ENCODE results near the gene DAB1.

The DAB1 gene

DNA sequence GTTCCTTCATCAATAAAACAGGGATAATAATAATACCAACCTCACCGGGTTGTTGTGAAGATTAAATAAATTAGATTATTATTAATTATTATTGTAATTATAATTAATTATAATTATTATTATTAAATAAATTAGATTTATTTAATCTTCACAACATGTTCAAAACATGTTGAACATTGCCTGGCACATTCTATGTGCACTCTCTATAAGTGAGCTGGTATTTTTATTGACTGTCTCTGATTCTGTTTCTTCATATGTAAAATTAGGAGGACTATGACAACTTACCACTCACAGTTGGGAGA lies 457.2 kb downstream of the DAB1 start:
- no peaks in the 10 kb centered on the region for H3K27me3 Mint-ChIP-seq (ENCODE audit: low read depth)
- no peak overlapping the region for H3K4me3 Mint-ChIP-seq
- no peaks in the 10 kb centered on the region for H3K4me1 Mint-ChIP-seq (ENCODE audit: low read depth)
- DNase-seq (ENCODE audit: low spot score) = no peak
- H3K27ac Mint-ChIP-seq = no peak overlapping the region
- H3K36me3 Mint-ChIP-seq (ENCODE audit: low read depth) = no peaks in the 10 kb centered on the region
- H3K9me3 Mint-ChIP-seq = no peaks in the 10 kb centered on the region

GRCh38 chr1:56965916-56966697 lies 457.8 kb downstream of the DAB1 start, which contains the start of gene C8B:
Gene C8B, minus strand, starts transcription at chr1:56966015. Its CDS starts 67 bp downstream, at chr1:56965948.
- Mint-ChIP-seq H3K27ac (no peak within 1 kb of the TSS), H3K4me1 (ENCODE audit: low read depth) (no peaks in the 10 kb centered on the region), H3K9me3 (no peaks in the 10 kb centered on the region), H3K4me3 (no peak within 1 kb of the TSS), H3K27me3 (ENCODE audit: low read depth) (no peaks in the 10 kb centered on the region), H3K36me3 (ENCODE audit: low read depth) (no peaks in the 10 kb centered on the region)
- no peak for DNase-seq (ENCODE audit: low spot score)

DNA sequence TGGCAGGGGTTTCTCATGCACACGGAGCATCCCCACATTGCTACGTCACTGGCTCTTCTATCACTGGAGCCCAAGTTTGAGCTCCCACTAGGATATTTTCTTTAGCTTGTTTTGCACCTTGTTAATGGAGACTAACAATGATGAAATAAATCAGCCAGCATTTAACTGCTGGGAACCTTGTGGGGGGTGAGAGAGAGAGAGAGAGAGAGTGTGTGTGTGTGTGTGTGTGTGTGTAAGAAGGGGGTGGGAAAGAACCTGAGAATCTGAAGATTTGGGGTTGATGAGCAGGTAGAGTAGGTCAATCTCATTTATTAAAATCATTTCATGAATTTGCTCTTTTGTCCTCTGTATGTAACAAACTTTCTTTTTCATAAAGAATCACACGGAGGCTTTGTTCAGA lies 458.7 kb downstream of the DAB1 start:
- Mint-ChIP-seq H3K27me3 (ENCODE audit: low read depth) (no peaks in the 10 kb centered on the region), H3K4me1 (ENCODE audit: low read depth) (no peaks in the 10 kb centered on the region), H3K4me3 (no peak overlapping the region), H3K36me3 (ENCODE audit: low read depth) (no peaks in the 10 kb centered on the region), H3K27ac (no peak overlapping the region), H3K9me3 (no peaks in the 10 kb centered on the region)
- no peak for DNase-seq (ENCODE audit: low spot score)

- H3K9me3 Mint-ChIP-seq = no peaks in the 10 kb centered on the region
- no peak overlapping the region for H3K27ac Mint-ChIP-seq
- H3K27me3 Mint-ChIP-seq (ENCODE audit: low read depth) = no peaks in the 10 kb centered on the region
- no peaks in the 10 kb centered on the region for H3K36me3 Mint-ChIP-seq (ENCODE audit: low read depth)
- no peak overlapping the region for H3K4me3 Mint-ChIP-seq
- no peaks in the 10 kb centered on the region for H3K4me1 Mint-ChIP-seq (ENCODE audit: low read depth)
- DNase-seq (ENCODE audit: low spot score) = no peak
Measured at GRCh38 chr1:56964349-56965017, 459.4 kb downstream of the DAB1 start.

GRCh38 chr1:56963667-56964066 lies 460.2 kb downstream of the DAB1 start:
- Mint-ChIP-seq H3K9me3 (no peaks in the 10 kb centered on the region), H3K4me3 (no peak overlapping the region), H3K27me3 (ENCODE audit: low read depth) (no peaks in the 10 kb centered on the region), H3K36me3 (ENCODE audit: low read depth) (no peaks in the 10 kb centered on the region), H3K4me1 (ENCODE audit: low read depth) (no peaks in the 10 kb centered on the region), H3K27ac (no peak overlapping the region)
- DNase-seq (ENCODE audit: low spot score) = no peak

- no peaks in the 10 kb centered on the region for H3K36me3 Mint-ChIP-seq (ENCODE audit: low read depth)
- no peak overlapping the region for H3K4me3 Mint-ChIP-seq
- H3K9me3 Mint-ChIP-seq = no peaks in the 10 kb centered on the region
- H3K27me3 Mint-ChIP-seq (ENCODE audit: low read depth) = no peaks in the 10 kb centered on the region
- DNase-seq (ENCODE audit: low spot score) = no peak
- no peak overlapping the region for H3K27ac Mint-ChIP-seq
- H3K4me1 Mint-ChIP-seq (ENCODE audit: low read depth) = no peaks in the 10 kb centered on the region
Measured at GRCh38 chr1:56961426-56961825, 462.4 kb downstream of the DAB1 start.

- Mint-ChIP-seq H3K9me3 (no peaks in the 10 kb centered on the region), H3K4me3 (no peak overlapping the region), H3K27ac (no peak overlapping the region), H3K27me3 (ENCODE audit: low read depth) (no peaks in the 10 kb centered on the region), H3K36me3 (ENCODE audit: low read depth) (no peaks in the 10 kb centered on the region), H3K4me1 (ENCODE audit: low read depth) (no peaks in the 10 kb centered on the region)
- DNase-seq (ENCODE audit: low spot score) = no peak
Measured at GRCh38 chr1:56958526-56958925, 465.3 kb downstream of the DAB1 start.

DNA sequence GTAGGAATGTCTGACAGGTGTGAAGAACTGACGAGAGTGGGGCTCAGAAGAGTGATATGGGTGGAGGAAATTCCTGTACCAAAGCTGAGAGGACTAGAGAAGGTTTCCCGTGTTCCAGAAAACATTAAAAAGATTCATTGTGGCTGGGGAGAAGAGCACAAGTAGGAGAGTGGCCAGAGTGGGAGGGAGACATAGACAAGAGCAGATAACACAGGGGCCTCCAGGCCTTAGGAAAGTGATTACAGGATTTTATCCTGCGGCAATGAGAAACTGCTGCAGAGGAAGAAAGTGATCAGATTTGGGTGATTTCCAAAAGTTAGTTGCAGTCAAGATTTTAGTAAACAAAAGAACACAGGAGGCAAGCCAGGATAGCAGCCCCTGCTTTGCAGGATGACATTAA lies 465.9 kb downstream of the DAB1 start:
- Mint-ChIP-seq H3K27me3 (ENCODE audit: low read depth) (no peaks in the 10 kb centered on the region), H3K27ac (no peak overlapping the region), H3K4me1 (ENCODE audit: low read depth) (no peaks in the 10 kb centered on the region), H3K4me3 (no peak overlapping the region), H3K36me3 (ENCODE audit: low read depth) (no peaks in the 10 kb centered on the region), H3K9me3 (no peaks in the 10 kb centered on the region)
- no peak for DNase-seq (ENCODE audit: low spot score)

DNA sequence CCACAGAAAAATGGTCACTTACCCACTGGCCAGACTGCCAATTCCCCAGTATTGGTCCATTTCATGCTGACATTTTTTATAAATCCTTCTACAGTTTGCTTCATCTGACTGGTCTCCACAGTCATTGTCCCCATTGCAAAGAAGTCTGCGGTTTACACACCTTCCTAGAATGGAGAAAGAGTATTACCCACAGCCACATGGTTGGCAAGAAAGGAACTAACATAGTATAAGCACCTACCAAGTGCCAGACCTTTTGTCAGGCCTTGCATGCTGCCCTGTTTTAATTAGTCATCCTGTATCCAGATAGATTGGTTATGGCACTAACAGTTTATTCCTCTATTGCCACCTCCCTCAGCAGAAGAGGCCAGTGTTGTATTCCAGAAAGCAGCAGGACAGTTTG lies 469.2 kb downstream of the DAB1 start:
- Mint-ChIP-seq H3K27me3 (ENCODE audit: low read depth) (no peaks in the 10 kb centered on the region), H3K4me1 (ENCODE audit: low read depth) (no peaks in the 10 kb centered on the region), H3K4me3 (no peak overlapping the region)

GRCh38 chr1:56953386-56953785 lies 470.5 kb downstream of the DAB1 start:
- Mint-ChIP-seq H3K27me3 (ENCODE audit: low read depth) (no peaks in the 10 kb centered on the region), H3K4me1 (ENCODE audit: low read depth) (no peaks in the 10 kb centered on the region), H3K9me3 (no peaks in the 10 kb centered on the region), H3K36me3 (ENCODE audit: low read depth) (no peaks in the 10 kb centered on the region), H3K4me3 (no peak overlapping the region), H3K27ac (no peak overlapping the region)
- DNase-seq (ENCODE audit: low spot score) = no peak

More for the DNA sequence above, 469.2 kb downstream of the DAB1 start:
- Mint-ChIP-seq H3K27ac (no peak overlapping the region), H3K9me3 (no peaks in the 10 kb centered on the region), H3K36me3 (ENCODE audit: low read depth) (no peaks in the 10 kb centered on the region)
- DNase-seq (ENCODE audit: low spot score) = no peak

- Mint-ChIP-seq H3K4me3 (no peak overlapping the region), H3K36me3 (ENCODE audit: low read depth) (no peaks in the 10 kb centered on the region), H3K4me1 (ENCODE audit: low read depth) (no peaks in the 10 kb centered on the region), H3K9me3 (no peaks in the 10 kb centered on the region), H3K27ac (no peak overlapping the region), H3K27me3 (ENCODE audit: low read depth) (no peaks in the 10 kb centered on the region)
- DNase-seq (ENCODE audit: low spot score) = no peak
Measured at GRCh38 chr1:56952501-56952900, 471.4 kb downstream of the DAB1 start.

- Mint-ChIP-seq H3K27ac (no peak overlapping the region), H3K4me3 (no peak overlapping the region), H3K36me3 (ENCODE audit: low read depth) (no peaks in the 10 kb centered on the region), H3K4me1 (ENCODE audit: low read depth) (no peaks in the 10 kb centered on the region), H3K9me3 (no peaks in the 10 kb centered on the region), H3K27me3 (ENCODE audit: low read depth) (no peaks in the 10 kb centered on the region)
- no peak for DNase-seq (ENCODE audit: low spot score)
Measured at GRCh38 chr1:56948403-56949023, 475.3 kb downstream of the DAB1 start.

Data from T-helper 2 cell treated with Interferon-gamma antibody and Interleukin-4, amounts not matched to agents 5 μg/mL and 100 μg/mL, for 36 hours (primary cell).